NCI-H2227 (cell line): ENCODE data around the gene NDUFB7.
"Not testable (repeated sequence)": the region's sequence is repeated elsewhere in the genome, so short reads cannot be mapped to it uniquely, and the experiment has no call there.

ENCODE experiments used
- DNase-seq: peaks from one replicate; lab custom pipeline; 2025; ENCODE audit not compliant: unreplicated experiment; lab: John Stamatoyannopoulos, UW

Gene NDUFB7

GRCh38 chr19:14553939-14554243 lies 18.0 kb downstream of the NDUFB7 start:
- DNase-seq, result no peak

- no peak for DNase-seq
Measured at GRCh38 chr19:14553042-14553938, 18.6 kb downstream of the NDUFB7 start.

DNA sequence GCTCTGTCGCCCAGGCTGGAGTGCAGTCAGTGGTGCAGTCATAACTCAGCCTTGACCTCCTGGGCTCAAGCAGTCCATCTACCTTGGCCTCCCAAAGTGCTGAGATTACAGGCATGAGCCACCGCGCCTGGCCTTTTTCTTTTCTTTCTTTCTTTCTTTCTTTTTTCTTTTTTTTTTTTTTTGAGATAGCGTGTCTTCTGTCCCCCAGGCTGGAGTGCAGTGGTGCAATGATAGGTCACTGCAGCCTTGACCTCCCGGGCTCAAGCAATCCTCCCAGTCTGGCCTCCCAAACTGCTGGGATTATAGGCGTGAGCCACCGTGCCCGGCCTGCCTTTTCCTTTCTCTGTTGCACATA lies 19.9 kb downstream of the NDUFB7 start:
- DNase-seq, result not testable (repeated sequence)

DNA sequence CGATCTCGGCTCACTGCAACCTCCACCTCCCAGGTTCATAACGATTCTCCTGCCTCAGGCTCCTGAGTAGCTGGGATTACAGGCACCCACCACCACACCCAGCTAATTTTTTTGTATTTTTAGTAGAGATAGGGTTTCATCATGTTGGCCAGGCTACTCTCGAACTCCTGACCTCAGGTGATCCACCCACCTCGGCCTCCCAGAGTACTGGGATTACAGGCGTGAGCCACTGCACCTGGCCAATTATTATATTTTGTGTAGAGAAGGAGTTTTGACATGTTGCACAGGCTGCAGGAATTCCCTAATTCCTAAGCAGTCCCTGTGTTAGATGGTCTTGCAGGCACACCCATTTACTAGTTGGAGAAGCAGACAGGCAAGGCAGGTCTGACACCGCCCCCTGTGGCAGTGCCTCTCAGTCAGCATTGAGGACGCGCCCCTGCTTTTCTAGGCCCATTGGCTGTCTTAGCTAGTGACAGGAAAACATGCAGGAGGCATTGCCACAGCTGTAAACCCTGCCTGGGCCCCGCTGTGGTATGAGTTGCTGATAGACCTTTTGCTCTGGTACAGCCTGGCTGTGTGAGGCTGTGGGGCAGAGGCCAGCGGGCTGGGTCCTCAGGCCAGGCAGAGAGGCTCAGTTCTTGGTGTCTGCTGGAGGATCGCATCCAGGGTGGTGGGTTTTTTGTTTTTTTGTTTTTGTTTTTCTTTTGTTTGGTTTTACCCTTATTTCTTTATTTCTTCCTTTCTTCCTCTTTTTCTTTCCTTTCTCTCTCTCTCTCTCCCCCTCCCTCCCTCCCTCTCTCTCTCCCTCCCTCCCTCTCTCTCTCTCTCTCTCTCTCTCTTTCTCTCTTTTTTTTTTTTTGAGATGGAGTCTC lies 20.5 kb downstream of the NDUFB7 start:
- peak; percentile 24 for DNase-seq

GRCh38 chr19:14550201-14550754 lies 21.6 kb downstream of the NDUFB7 start:
- no peak for DNase-seq

- DNase-seq, result no peak
Measured at GRCh38 chr19:14545716-14546082, 26.2 kb downstream of the NDUFB7 start.

- peak; percentile 59 for DNase-seq
Measured at GRCh38 chr19:14544977-14545715, 26.7 kb downstream of the NDUFB7 start.

- no peak for DNase-seq
Measured at GRCh38 chr19:14544047-14544446, 27.8 kb downstream of the NDUFB7 start.

GRCh38 chr19:14542711-14543328 lies 29.0 kb downstream of the NDUFB7 start:
- DNase-seq, result no peak

DNA sequence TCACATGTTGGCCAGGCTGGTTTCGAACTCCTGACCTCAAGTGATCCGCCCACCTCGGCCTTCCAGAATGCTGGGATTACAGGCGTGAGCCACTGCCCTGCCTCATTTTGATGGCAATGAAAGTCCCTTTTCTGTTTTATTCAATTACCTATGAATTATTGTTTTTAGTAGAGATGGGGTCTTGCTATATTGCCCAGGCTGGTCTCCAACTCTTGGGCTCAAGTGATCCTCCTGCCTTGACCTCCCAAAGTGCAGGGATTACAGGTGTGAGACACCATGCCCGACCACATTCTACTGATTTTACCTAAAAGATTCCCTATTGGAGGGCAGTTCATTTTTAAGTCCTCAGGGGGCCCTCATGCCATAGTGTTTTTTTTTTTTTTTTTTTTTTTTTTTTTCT lies 29.9 kb downstream of the NDUFB7 start:
- DNase-seq, result not testable (repeated sequence)

DNA sequence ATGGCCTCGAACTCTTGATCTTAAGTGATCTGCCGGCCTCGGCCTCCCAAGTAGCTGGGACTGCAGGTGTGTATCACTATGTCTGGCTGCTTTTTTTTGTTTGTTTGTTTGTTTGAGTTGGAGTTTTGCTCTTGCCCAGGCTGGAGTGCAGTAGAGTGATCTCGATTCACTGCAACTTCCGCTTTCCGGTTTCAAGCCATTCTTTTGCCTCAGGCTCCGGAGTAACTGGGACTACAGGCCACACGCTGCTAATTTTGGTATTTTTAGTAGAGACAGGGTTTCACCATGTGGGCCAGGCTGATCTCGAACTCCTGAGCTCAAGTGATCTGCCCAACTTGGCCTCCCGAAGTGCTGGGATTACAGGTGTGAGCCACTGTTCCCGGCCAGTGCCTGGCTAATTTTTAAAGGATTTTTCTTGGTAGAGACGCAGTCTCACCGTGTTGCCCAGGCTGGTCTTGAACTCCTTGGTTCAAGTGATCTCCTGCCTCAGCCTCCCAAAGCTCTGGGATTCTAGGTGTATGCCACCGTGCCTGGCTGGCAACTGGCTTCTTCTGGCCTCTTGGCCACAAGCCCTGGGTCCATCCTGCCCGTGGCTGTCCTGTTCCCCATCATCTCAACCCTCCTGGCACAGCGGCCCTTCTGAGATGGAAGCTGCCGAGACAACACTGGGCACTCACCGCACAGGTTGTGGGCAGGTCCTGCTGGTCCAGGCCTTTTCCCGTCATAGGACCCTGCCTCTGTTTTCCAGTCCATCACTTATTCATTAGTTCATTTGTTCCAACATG lies 30.9 kb downstream of the NDUFB7 start:
- no peak for DNase-seq

DNA sequence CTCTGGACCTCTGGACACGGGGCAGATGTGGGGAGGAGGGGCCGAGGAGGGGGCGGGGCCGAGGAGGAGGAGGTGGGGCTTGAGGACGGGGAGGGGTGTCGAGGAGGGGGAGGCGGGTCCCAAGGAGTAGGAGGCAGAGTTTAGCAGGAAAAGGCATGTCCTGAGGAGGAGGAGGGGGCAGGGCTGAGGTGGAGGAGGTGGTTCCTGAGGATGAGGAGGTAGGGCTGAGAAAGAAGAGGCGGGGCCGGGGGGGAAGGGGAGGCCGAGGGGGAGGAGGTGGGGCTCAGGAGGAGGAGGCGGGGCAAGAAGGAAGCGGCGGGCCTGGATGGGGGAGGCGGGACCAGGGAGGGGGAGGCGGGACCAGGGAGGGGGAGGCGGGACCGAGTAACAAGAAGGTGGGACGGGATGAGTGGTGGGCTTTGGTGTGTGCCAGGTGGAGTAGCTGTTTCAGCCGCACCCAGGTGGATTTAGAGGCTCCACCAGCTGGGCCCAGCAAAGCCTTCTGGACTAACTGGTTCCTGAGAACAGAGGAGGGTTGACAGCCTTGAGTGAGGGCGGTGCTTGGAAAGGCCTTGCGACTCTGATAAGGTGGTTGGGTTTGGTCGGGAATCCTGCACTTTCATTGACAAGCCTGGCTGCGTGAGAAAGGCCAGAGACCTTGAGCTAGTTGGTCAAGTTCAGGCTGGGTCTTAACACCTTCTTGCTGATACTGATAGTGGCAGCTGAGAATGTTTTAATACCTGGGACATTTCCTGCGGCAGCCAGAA lies 34.8 kb downstream of the NDUFB7 start:
- peak; percentile 78 for DNase-seq

DNA sequence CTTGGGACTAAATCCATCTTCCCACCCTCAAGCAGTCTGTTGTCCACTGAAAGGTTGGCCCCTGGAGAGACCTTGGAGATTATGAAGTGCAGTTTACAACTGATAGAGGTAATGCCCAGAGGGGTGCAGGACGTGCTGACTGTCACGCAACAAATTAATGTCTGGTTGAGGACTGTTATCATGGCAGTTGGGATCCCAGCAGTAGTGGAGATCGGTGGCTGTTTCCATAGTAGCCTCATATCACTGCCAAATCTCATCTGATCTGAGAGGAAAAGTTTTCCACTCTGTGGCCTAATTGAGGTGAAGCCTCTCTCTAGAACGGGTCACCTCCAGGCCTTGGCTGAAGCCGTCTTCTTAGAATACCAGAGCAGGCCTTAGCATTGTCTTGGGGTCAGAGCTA lies 38.4 kb downstream of the NDUFB7 start:
- no peak for DNase-seq

GRCh38 chr19:14530506-14530905 lies 41.4 kb downstream of the NDUFB7 start:
- no peak for DNase-seq

- no peak for DNase-seq
Measured at GRCh38 chr19:14530005-14530348, 41.9 kb downstream of the NDUFB7 start.

DNA sequence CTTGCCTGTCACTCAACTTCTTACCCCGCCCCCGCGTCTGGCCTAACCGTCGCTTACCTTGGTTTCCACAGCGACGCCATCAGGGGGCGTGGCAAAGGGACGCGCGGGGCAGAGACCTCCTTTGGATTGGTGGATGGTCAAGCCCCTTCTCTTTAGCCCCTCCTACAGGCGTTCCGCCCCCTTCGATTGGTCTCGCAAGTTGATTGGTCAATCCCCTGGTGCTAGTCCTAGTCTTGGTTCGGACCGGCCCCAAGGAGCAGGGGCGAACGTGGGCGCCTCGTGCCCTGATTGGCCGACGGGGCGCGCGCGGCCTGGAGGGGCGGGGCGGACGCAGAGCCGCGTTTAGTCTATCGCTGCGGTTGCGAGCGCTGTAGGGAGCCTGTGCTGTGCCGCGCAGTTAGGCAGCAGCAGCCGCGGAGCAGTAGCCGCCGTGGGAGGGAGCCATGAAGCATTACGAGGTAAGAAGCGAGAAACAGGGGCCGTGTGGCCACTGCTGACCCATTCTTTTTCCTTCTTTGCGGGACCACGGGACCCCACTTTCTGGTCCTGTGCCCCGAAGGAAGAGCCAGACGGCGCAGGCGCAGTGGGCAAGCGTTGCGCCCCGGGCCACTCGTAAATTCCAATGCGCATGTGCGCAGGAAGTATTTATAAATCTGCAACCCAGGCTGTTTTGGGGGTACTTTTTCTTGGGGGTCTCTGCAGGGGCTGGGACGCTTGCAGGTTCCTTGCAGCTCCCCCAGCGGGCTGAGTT lies 42.4 kb downstream of the NDUFB7 start, which contains the start of gene TECR:
TSS of gene TECR (plus strand) at position 341 of the 751 bp plus-strand sequence. CDS start at position 444, 103 bp downstream.
- peak; percentile 99 for DNase-seq

DNA sequence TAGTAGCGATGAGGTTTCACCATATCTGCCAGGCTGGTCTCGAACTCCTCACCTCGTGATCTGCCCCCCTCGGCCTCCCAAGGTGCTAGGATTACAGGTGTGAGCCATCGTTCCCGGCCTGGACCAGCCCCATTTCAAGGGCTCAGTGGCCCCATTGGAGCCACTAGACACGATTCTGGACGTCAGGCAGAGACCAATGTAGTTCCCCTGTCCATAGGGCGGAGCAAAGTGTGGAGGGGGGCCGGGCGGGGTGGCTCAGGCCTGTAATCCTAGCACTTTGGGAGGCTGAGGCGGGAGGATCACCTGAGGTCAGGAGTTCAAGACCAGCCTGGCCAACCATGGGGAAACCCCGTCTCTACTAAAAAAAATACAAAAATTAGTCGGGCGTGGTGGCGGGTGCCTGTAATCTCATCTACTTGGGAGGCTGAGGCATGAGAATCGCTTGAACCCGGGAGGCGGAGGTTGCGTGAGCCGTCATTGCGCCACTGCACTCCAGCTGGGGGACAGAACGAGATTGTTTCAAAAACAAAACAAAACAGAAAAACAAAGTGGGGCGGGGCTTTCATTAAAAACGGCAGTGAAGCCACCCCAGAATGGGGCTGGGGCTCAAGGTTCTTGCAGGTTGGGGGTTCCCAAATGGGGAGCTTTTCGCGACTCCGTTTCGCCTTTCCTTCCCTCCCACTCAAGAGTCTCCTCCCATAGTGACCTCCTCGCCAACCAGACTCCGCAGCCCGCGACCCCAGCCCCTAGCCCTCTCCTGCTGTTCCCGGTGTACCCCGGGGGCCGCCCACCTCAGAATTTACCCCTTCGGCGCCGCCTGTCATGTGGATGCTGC lies 43.2 kb downstream of the NDUFB7 start:
- DNase-seq, result no peak

DNA sequence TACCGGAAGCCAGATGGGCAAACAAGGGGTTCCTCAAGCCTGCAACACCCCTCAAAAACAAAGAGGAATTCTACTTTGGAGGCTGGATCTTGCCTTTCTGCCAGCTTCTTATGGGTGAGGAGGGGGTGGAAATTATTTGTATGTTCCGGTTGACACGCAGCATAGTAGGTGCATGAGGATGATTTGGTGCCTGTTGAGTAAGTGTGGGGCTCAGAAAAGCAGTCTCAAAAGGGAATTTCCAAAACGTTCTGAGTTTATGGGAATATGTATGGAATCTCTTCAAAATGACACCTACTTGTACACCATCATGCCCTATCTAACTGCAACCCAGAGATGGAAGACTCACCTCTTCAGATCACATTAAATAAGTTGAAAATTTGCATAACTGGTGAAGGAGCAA lies 45.4 kb downstream of the NDUFB7 start:
- no peak for DNase-seq
